ENCODE results near the gene KPNA1. TPM values are rescaled to one million over a fixed set of nuclear protein-coding genes. Genes with fewer than 3 reads are reported as not detected.
"Not testable (repeated sequence)": the region's sequence is repeated elsewhere in the genome, so short reads cannot be mapped to it uniquely, and the experiment has no call there.

Gene KPNA1
- total RNA-seq, 1 experiment from 2014 or later: 64.3 TPM

GRCh38 chr3:122510878-122511535 is 3.7 kb downstream of the KPNA1 start:
- intact Hi-C loops (cut with micrococcal nuclease): loop anchor here (5.0 kb wide), 1 partner anchor 49 kb away; no protein-coding TSS in a partner anchor
- Histone ChIP-seq H3K36me3 (ENCODE audit: low read depth, low read length) (0 out of 2 replicates have a peak, but pooled peaks cover 2% of the 10 kb centered on the region), H3K9me3 (ENCODE audit: low read length) (no peaks in the 10 kb centered on the region), H3K79me2 (ENCODE audit: low read length) (peaks cover 82% of the 10 kb centered on the region), H3F3A (ENCODE audit: low read length, unreplicated experiment) (no peaks in the 10 kb centered on the region), H3K4me2 (ENCODE audit: low read length) (no peak overlapping the region; the same call in 1 of the 2 replicates), H3K27me3 (ENCODE audit: low read length) (no peaks in the 10 kb centered on the region), H4K20me1 (ENCODE audit: low read length) (peaks cover 64% of the 10 kb centered on the region), H3K9ac (ENCODE audit: low read length) (no peak overlapping the region), H3K9me2 (replicated peaks; ENCODE audit: low read length) (no peaks in the 10 kb centered on the region), H3K4me3 (ENCODE audit: low read length) (no peak overlapping the region), H2AFZ (ENCODE audit: low read length) (no peak overlapping the region), H3K27ac (ENCODE audit: low read length) (no peak overlapping the region), H3K4me1 (ENCODE audit: insufficient read depth, low read length) (peaks cover 20% of the 10 kb centered on the region)
- BruUV-seq (replicated peaks): no TSS peak
- TF ChIP-seq, protein P1, sequence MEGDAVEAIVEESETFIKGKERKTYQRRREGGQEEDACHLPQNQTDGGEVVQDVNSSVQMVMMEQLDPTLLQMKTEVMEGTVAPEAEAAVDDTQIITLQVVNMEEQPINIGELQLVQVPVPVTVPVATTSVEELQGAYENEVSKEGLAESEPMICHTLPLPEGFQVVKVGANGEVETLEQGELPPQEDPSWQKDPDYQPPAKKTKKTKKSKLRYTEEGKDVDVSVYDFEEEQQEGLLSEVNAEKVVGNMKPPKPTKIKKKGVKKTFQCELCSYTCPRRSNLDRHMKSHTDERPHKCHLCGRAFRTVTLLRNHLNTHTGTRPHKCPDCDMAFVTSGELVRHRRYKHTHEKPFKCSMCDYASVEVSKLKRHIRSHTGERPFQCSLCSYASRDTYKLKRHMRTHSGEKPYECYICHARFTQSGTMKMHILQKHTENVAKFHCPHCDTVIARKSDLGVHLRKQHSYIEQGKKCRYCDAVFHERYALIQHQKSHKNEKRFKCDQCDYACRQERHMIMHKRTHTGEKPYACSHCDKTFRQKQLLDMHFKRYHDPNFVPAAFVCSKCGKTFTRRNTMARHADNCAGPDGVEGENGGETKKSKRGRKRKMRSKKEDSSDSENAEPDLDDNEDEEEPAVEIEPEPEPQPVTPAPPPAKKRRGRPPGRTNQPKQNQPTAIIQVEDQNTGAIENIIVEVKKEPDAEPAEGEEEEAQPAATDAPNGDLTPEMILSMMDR (conservative IDR thresholded peaks at IDR 0.05; ENCODE audit: low read depth, low read length): no peak
- TF ChIP-seq EZH2 (IDR thresholded peaks at IDR 0.05; ENCODE audit: low read length, unreplicated experiment) (no peak), EZH2phosphoT487 (IDR thresholded peaks at IDR 0.05; ENCODE audit: borderline replicate concordance, low read length) (no peak)
- ATAC-seq: no peak
- POLR2A ChIA-PET (ENCODE audit: unreplicated experiment): no interaction called here
- CTCF ChIA-PET: no interaction called here
- DNase-seq: no peak

GRCh38 chr3:122508944-122509343 is 5.8 kb downstream of the KPNA1 start:
- Histone ChIP-seq H3K4me1 (ENCODE audit: insufficient read depth, low read length) (peaks cover 16% of the 10 kb centered on the region), H4K20me1 (ENCODE audit: low read length) (peaks cover 84% of the 10 kb centered on the region), H3K79me2 (ENCODE audit: low read length) (peaks cover 100% of the 10 kb centered on the region)
- POLR2A ChIA-PET (ENCODE audit: unreplicated experiment); intact Hi-C loops (cut with micrococcal nuclease); H3K36me3 ChIP-seq (ENCODE audit: low read depth, low read length); H3F3A ChIP-seq (ENCODE audit: low read length, unreplicated experiment); DNase-seq; H3K4me3 ChIP-seq (ENCODE audit: low read length); H3K9ac ChIP-seq (ENCODE audit: low read length); H3K27ac ChIP-seq (ENCODE audit: low read length); ATAC-seq; BruUV-seq (replicated peaks); CTCF ChIA-PET; H3K9me2 ChIP-seq (replicated peaks; ENCODE audit: low read length); H3K27me3 ChIP-seq (ENCODE audit: low read length); H3K4me2 ChIP-seq (ENCODE audit: low read length); H3K9me3 ChIP-seq (ENCODE audit: low read length); H2AFZ ChIP-seq (ENCODE audit: low read length): not testable (repeated sequence)

DNA sequence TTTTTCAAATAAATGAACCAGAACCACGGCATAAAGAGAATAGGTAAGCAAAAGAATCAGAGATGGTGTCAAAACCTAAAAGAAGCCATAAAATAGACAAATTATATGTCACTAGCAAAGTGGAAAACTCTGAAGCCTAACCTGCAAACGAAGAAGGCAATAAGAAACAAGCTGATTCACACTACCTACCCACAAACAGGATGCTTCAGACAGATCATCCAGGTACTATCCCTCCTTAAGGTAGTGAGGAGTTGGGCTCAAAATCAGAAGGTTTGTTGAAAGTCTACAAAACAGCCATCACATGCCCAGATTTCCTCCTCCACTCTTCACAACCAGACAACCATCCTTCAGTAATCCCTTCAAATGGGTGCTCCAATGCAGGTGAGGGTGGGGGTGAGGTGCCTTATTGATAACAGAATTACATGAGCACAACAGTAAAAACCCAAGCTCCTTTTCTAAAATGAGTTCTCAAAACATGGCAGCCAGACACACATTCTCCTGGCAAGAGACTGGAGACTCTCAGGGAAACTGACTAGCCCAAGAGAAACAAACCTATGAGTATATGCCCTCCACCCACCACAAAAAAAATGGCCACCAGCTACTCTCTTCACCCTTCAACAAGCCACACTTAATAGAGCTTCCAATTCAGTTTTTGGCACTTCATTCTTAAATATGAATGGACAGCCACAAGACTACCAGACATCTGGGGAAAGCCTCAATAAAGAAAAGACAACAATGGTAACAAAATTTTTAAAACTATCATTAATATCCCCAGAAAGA is 6.4 kb downstream of the KPNA1 start:
- Histone ChIP-seq H3K36me3 (ENCODE audit: low read depth, low read length) (peaks cover 9% of the 10 kb centered on the region; the same call in 1 of the 2 replicates), H2AFZ (ENCODE audit: low read length) (no peak overlapping the region), H3K27ac (ENCODE audit: low read length) (no peak overlapping the region), H3K9me2 (replicated peaks; ENCODE audit: low read length) (no peaks in the 10 kb centered on the region), H3F3A (ENCODE audit: low read length, unreplicated experiment) (no peaks in the 10 kb centered on the region), H3K9ac (ENCODE audit: low read length) (no peak overlapping the region), H3K79me2 (ENCODE audit: low read length) (peaks cover 100% of the 10 kb centered on the region), H3K4me2 (ENCODE audit: low read length) (no peak overlapping the region), H3K4me3 (ENCODE audit: low read length) (no peak overlapping the region), H3K9me3 (ENCODE audit: low read length) (no peaks in the 10 kb centered on the region), H4K20me1 (ENCODE audit: low read length) (peaks cover 84% of the 10 kb centered on the region), H3K27me3 (ENCODE audit: low read length) (no peaks in the 10 kb centered on the region), H3K4me1 (ENCODE audit: insufficient read depth, low read length) (peaks cover 13% of the 10 kb centered on the region)
- CTCF ChIA-PET: no interaction called here
- DNase-seq (no peak), ATAC-seq (no peak)
- POLR2A ChIA-PET (ENCODE audit: unreplicated experiment): no interaction called here
- BruUV-seq (replicated peaks): no TSS peak
- TF ChIP-seq, protein P1 (conservative IDR thresholded peaks at IDR 0.05; ENCODE audit: low read depth, low read length): no peak
- TF ChIP-seq EZH2 (IDR thresholded peaks at IDR 0.05; ENCODE audit: low read length, unreplicated experiment) (no peak), EZH2phosphoT487 (IDR thresholded peaks at IDR 0.05; ENCODE audit: borderline replicate concordance, low read length) (no peak)
- intact Hi-C loops (cut with micrococcal nuclease): no loop called here

Measured in PC-3 (cell line).